HPDE6-E6E7 (cell line): ENCODE measurements around the gene PCK1.
"Not testable (repeated sequence)": the region's sequence is repeated elsewhere in the genome, so short reads cannot be mapped to it uniquely, and the experiment has no call there.

Experiments
- DNase-seq: peaks from one replicate; pipeline ENCODE4 v3.0.0; 2011; ENCODE audit warnings: missing footprints; ENCODE audit errors: extremely low spot score

The PCK1 gene

DNA sequence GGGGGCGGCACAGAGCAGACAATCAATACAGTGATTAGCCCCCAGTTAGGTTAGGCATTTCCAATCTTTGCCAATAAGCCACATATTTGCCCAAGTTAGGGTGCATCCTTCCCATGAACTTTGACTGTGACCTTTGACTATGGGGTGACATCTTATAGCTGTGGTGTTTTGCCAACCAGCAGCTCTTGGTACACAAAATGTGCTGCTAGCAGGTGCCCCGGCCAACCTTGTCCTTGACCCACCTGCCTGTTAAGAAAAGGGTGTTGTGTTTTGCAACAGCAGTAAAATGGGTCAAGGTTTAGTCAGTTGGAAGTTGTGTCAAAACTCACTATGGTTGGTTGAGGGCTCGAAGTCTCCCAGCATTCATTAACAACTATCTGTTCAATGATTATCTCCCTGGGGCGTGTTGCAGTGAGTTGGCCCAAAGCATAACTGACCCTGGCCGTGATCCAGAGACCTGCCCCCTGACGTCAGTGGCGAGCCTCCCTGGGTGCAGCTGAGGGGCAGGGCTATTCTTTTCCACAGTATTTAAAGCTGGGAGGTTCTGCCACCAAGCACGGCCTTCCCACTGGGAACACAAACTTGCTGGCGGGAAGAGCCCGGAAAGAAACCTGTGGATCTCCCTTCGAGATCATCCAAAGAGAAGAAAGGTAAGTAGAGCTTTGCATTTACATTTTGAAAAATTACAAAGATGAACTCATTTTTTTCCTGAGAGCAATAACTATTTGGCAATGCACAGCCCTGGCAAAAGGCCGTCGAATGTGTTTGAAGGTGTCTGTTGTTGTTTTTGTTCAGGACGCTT, at the start of gene PCK1:
Gene PCK1, plus strand, starts transcription at position 557 of the 802 bp plus-strand sequence. CDS start 302 bp downstream, outside the sequence.
- DNase-seq = peak; percentile 59

DNA sequence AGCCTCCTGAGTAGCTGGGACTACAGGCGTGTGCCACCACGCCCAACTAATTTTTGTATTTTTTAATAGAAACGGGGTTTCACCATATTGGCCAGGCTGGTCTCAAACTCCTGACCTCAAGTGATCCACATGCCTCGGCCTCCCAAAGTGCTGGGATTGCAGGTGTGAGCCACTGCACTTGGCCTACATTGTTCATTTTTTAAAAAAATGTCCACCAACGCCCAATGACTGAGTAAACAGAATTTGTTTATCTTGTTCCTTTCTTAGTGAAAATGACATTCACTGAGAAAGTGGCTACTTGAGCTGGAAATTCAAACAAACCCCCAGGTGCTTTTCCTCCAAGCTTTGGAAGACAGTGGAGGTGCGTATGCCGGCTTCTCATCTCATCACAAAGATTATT, 49.2 kb upstream of the PCK1 start:
- DNase-seq = not testable (repeated sequence)

DNA sequence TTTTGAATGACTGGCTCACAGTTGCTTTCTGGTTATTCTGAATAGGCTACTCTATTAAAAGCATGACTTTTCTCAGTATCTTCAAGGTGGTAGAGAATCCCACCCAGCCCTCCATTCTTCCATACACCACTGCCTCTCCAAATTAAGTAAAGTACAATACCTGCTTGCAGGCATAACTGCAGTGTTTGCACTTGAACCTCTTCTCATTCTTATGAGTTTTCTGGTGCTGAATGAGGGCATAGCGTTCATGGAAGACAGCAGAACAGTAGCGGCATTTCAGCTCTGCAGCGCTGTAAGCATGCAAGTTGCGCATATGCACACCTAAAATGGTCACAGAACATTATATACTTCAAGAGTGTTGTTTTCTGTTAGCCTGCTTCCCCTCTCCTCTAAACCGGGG, 48.5 kb upstream of the PCK1 start:
- no peak for DNase-seq

DNA sequence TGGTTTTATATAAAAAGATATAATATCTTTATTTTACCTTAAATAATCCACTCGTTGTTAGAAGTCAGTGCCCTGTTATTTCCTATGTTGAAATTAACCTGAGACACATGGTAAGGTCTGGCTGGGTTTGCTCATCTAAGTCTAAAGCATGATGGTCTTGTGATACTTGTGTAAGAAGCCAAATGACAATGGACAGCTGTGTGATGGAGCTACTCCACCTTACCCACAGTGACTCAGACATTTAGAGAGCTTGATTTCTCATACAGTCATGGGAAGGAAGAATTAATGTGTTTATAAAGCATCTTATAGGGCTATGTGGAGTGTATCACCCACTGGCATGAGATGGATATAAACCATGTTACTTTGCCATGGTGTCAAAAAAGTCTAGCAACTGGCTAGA, 47.7 kb upstream of the PCK1 start:
- no peak for DNase-seq

DNA sequence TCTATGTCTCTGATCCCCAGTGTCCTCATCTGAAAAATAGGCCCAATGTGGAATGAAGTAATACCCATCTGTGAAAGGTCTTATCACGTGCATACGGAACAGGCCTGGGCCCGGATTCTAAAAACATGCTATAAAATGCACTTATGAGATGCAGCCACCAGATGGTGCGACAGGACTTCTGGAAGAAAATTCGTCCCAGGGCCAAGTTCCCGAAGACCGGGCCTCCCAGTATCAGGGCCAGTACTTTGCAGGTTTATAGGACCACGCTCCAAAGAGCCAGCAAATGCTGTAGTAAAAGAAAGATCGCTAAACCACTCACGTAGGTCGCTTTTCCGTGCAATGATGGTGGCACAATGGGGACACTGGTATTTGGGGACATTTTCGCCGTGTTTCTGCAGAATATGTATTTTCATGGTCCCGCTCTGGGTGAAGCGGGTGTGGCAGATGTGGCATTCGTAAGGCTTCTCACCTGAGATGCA, 46.6 kb upstream of the PCK1 start:
- peak; percentile 87 for DNase-seq

DNA sequence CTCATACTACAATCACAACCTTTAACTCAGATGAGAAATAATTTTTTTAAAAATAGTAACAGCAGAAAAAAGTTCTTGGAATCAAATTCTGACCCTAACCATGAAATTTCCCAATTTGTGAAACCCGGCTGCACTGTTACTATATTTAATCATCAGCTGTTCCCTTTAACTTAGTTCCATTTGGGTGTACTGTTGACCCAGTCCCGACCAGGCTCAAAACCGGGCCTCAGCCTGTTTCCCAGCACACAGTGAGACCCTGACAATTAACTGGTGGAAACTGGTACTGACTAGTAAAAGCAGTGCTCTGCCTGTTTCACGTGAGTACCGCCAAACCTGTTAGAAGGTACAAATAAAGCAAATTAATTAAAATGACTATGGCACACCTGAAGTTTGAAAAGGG, 43.0 kb upstream of the PCK1 start:
- DNase-seq = no peak

DNA sequence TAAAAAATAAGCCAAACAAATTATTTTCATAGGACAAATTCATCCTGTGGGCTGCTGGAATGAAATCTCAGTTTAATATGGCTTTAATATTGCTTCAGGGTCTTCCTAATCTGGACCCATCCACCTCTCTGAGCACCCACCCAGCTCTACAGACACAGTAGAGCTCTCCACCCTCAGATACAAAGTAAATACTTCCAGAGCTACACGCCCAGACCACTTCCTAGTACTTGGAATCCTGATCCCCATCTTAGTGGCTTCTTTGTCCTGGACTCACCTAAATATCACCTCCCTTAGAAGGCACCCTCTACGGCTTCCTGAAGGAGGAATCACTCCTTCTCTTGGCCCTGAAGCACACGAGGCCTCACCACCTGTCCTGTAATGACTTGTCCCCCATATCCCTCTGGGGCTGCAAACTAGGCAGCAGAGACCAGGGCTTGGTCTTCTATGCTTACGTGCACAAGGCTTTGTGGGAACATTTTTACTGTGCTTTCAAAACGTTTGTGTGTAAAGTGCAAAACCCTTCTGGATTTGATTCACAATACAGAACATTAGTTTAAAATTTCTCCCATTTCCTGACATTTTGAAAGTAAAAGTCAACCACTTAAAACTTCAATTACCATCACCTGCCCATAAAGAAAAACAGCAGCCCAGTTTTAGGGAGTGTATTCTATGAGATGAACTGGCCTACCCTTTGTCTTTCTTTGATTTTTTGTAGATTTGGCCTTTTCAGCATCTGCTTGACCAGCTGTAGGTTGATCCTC, 38.4 kb upstream of the PCK1 start:
- DNase-seq = no peak

DNA sequence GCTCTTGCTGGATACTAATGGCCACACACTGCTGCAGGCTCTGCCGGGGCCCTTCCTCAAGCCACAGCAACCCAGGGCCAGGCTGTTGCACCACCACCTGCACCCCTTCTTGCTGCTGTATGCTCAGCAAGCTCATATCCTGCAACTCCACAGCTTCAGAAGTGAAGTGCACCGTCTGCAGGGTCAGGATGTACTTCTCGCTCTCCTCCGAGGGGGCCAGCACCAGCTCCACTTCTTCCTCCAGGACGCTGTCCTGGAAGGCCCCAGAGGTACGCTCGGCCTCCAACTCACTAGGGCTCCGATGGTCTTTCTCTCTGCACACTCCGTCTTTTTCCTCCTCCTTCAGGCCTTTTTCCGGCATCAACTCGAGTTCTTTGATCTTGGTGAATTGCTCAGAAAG, 37.1 kb upstream of the PCK1 start:
- no peak for DNase-seq

DNA sequence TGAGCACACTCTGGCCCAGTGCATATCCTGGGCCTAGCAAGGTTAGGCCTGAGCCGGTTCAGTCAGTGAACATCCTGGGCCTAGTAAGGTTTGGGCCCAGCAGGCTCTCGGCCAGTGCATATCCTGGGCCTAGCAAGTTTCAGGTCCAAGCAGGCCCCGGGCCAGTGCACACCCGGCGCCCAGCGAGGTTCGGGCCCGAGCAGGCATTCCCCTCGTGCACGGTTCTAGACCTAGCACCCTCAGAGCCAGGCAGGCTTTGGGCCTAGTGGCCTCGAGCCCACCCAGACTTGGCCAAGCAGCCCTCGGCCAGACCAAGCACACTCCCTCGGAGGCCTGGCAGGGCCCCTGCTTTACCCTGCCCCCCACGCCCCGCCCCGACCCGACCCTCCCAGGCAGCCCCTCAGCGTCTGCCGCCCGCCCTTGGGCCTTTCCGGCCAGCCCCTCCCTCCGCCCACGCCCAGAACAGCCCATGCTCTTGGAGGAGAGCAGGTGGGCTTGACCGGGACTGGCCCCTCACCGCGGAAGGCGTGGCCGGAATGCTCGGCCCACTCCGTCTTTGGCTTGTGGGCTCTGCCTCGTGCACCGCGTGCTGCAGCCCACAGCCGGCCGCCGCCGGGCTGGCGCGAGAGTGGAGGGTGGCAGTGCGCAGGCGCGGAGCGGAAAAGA, 36.3 kb upstream of the PCK1 start, which contains the start of gene CTCFL:
Gene CTCFL, minus strand, starts transcription at position 630 of the 666 bp plus-strand sequence. CDS start 935 bp downstream, outside the sequence.
- no peak for DNase-seq

DNA sequence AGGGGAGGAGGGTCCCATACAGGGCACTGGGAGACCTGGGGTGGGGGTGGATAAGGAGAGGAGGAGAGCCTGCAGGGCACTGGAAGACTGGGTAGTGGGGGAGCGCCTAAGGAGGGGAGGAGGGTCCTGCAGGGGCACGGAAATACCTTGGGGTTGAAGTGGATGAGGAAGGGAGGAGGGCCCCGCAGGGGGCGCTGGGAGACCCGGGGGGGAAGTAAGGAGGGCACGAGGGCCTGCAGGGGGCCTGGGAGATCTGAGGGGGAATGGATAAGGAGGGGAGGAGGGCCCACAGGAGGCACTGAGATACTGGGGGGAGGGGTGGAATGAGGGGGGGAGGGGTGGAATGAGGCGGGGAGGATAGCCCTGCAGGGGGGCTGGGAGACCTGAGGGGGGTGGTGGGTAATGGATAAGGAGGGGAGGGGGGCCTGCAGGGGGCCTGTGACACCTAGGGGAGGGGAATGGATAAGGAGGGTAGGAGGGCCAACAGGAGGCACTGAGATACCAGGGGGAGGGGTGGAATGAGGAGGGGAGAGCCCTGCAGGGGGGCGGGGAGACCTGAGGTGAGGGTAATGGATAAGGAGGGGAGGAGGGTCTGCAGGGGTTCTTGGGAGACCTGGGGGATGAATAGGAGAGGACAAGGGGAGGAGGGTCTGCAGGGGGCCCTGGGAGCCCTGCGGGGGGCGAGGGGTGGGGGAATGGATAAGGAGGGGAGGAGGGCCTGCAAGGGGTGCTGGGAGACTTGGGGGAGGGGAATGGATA, 35.4 kb upstream of the PCK1 start:
- no peak for DNase-seq

DNA sequence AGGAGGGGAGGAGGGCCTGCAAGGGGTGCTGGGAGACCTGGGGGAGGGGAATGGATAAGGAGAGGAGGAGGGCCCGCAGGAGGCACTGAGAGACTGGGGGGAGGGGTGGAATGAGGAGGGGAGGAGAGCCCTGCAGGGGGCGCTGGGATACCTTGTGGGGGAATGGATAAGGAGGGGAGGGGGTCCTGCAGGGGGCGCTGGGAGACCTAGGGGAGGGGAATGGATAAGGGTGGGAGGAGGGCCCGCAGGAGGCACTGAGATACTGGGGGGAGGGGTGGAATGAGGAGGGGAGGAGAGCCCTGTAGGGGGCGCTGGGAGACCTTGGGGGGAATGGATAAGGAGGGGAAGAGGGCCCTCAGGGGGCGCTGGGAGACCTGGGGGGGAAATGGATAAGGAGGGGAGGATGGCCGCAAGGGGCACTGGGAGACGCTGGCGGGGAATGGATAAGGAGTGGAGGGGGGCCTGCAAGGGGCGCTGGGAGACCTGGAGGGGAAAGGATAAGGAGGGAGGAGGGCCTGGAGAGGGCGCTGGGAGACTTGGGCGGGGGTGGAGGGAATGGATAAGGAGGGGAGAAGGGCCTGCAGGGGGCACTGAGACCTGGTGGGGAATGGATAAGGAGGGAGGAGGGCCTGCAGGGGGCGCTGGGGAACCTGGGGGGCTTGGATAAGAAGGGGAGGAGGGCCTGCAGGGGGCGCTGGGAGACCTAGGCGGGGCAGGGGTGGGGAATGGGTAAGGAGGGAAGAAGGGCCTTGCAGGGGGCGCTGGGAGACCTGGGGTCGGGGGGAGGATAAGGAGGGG, 34.6 kb upstream of the PCK1 start:
- DNase-seq = no peak

DNA sequence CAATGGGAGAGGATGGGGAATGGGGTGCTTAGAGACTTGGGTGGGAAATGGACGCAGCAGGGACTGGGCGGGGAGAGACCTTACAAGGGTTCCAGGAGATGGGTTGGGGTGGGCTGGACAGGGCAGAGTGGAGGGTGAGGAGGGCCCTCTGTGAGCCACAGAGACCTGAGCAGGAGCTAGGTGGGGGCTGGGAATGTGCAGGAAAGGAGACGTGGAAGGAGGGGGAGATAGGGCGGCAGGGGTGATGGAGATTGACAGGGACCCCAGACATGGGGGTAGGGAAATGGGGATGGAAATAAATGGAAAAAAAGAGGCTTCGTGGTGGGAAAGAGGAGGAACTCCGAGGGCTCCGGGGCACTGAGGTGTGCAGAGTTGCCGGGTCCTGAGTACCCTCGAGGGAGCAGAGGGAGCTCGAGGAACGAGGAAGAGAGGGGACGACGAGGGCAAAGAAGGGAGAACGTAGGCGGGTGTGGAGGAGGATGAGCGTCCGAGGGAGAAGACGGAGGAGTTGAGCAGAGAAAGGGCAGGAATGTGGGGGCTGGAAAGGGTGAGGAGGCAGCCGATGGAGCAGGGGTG, 33.9 kb upstream of the PCK1 start:
- DNase-seq = no peak

DNA sequence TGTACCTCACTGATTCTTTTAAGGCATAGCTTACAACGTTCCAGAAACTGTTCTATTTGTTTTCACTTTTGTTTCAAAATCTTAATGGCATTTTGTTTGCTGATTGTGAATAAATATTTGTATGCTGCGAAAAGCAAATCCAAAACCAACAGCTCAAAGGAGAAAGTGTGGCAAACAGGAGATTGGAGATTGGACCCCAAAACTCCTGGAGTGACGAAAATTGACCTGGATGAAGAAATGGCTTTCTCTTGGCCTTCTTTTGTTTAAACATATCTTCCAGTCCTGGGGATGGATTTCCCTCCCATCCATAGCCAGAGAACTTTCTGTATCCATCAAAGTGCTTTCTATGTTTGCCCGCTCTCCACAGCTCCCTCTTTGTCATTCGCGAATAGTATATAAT, 33.2 kb upstream of the PCK1 start:
- DNase-seq = no peak

DNA sequence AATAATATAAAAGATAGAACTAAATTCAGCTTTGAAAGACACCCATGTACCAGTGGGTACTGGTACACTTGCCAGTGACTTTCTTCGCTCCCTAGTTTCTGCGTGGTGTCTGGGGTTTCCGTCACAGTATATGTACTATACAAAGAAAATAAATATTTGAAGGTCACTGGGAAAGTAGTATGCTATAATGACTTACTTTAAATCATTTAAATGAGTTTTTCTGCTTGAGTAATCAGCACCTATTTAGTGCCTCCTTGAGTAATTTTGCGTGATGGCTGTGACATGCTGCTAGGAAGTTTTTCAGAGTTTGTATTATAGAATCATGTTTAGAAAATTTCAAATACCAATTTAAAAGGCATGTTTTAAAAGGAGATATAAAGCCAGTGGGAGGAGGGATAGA, 32.8 kb upstream of the PCK1 start:
- DNase-seq = no peak

DNA sequence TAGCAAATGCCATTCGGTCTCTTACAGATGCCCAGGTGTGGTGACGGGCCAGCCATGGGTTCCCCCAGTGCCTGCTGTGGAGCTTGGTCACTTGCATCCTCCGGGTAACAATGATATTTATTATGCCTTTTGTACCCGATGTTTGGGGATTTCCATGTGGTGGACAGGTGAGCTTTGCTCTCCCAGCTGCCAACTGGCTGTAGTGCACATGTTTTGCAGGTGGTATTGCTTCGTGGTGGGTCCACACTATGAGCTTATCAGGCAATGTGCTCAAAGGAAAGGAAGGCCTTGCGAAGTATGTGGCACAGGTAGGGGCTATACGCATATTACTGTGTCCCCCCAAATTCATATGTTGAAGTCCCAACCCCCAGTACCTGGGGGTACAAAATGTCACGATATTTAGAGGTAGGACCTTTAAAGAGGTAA, 31.7 kb upstream of the PCK1 start:
- no peak for DNase-seq

DNA sequence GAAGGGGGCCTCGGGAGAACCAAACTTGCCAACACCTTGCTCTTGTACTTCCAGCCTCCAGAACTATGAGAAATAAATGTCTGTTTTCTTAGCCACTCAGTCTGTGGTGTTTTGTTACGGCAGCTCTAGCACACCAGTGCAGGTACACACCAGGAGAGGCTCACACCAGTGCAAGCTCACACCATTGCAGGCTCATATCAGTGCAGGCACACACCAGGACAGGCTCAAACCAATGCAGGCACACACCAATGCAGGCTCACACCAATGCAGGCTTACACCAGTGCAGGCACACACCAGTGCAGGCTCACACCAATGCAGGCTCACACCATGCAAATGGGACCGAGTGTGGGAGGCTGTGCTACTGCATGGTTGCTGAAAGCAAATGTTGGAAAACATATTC, 31.1 kb upstream of the PCK1 start:
- DNase-seq = no peak

DNA sequence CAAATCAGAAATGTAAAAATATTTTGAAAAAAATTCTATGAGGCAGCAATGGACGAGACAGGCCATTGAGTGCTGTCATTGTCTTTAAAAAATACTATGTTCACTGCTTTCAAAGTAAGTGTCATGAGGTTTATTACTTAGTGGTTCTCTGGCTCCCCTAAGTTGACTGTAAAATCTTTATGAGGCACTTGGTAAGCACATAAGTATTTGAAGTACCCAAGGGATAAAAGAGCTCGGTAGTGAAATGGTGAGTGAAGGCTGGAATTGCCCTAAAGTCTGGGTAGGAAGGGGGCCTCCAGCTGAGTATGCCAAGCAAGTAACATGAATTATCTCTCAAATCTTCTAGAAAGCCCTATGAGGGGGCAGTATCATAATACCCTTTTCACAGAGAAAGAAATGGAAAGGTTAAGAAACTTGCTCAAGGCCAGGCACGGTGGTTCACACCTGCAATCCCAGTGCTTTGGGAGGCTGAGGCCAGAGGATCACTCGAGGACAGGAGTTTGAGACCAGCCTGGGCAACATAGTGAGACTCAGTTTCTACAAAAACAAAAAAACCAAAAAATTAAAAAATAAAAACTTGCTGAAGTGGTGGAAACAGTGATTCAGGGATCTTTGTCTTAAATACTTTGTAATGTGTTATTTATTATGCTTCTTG, 30.5 kb upstream of the PCK1 start:
- no peak for DNase-seq

DNA sequence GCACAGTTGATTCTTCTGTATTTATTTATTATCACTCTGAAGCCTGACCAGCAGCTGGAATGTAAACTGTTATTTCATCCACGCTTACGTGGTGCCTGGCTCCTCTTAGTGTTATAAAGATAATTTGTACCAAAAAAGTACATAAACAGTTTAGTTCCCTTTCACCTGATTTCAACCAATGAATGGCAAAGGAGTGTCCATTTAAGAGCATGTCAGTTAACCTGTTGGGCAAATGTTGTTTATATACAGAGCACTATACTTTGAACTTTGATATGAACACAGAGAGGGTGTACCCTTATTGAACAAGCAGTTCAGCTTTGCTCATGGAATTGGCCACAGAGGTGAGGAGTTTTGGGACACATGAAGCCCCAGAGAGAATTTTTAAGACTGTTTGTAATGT, 28.8 kb upstream of the PCK1 start:
- DNase-seq = no peak

DNA sequence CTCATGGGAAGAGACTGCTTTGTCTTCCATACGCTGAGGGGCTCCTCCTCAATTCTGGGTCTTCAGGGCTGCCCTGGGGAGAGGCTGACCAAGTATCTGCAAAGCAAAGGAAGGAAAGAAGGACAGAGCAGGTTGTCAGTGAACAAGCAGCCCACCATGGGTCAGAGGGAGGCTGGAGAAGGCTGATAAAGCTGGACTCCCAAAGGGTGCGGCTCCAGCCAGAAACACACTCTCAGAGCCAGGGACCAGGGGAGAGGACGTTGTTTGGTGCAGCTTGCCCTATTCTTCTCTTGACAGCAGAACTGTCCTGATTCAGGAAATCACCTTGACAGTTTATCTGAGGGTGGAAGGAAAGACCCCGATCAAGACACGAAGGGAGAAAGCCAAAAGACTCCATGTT, 25.6 kb upstream of the PCK1 start:
- no peak for DNase-seq
